ENCODE measurements around the gene ASTN2. TPM values are rescaled to one million over a fixed set of nuclear protein-coding genes. Genes with fewer than 3 reads are reported as not detected.

Gene ASTN2
- total RNA-seq, 1 experiment from 2014 or later: 4.8 TPM

DNA sequence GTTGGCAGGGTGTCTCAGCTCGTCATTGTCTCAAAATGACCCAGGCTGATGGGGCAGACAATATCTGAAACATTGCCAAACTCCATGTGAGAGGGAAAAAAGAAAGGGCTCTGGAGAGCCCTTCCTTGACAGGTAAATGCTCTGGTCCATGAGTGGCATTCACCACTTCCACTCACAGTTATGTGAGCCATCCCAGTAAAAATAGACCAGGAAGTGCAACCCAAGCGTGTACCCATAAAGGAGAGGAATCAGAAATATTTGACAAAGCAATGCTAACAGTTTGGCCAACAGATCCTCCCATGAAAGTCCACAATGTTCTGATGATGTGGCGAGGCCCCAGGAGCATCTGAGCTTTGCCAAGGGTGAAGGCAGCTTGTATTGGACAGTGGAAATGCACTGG lies 49.4 kb downstream of the ASTN2 start:
- TF ChIP-seq, protein P1, sequence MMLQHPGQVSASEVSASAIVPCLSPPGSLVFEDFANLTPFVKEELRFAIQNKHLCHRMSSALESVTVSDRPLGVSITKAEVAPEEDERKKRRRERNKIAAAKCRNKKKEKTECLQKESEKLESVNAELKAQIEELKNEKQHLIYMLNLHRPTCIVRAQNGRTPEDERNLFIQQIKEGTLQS (IDR thresholded peaks at IDR 0.05): no peak
- no peak for TF ChIP-seq RAD21 (IDR thresholded peaks at IDR 0.05; ENCODE audit: low read depth)
- no peak for TF ChIP-seq SP1 (IDR thresholded peaks at IDR 0.05; ENCODE audit: low read depth)
- TF ChIP-seq SIN3A (IDR thresholded peaks at IDR 0.05; ENCODE audit: low read depth): no peak
- TF ChIP-seq POLR2A (IDR thresholded peaks at IDR 0.05; ENCODE audit: borderline replicate concordance, extremely low read depth, insufficient read depth, insufficient read length): no peak
- no peak for TF ChIP-seq ZNF274 (IDR thresholded peaks at IDR 0.05; ENCODE audit: low read depth, low read length)

DNA sequence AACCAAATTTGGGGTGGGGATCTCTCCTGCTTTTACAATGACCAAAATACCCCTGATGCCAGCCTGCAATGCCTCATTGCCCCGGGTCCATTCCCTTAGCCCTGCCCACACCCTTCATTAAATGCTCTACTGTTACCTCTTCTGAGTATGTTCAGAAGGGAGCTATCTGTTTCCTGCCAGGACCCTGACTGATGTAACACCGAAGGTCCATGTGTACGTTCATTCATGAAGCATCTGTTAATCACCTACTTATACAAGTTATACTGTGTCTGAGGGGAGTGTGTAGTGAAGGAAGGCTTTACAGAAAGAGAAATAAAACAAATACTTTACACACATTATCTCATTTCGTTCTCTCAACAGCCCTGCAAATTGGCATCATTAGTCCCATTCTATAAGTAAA lies 51.9 kb downstream of the ASTN2 start:
- Histone ChIP-seq H3K4me1 (ENCODE audit: control insufficient read depth in 1 of 2, insufficient read depth in 2 of 2, low read length in 2 of 2) (no peaks in the 10 kb centered on the region), H2AFZ (ENCODE audit: low read depth, low read length, poor library complexity, severe bottlenecking) (no peak overlapping the region), H3K27ac (ENCODE audit: low read depth, low read length) (no peak overlapping the region), H3K4me2 (ENCODE audit: low read length) (no peak overlapping the region), H3K79me2 (ENCODE audit: insufficient read depth, low read length) (no peaks in the 10 kb centered on the region), H3K9me2 (ENCODE audit: insufficient read depth) (no peaks in the 10 kb centered on the region), H3K4me3 (replicated peaks in 1 of 2; ENCODE audit: low read depth in 1 of 2, low read length in 2 of 2) (no peak overlapping the region), H3K9ac (ENCODE audit: low read length) (no peak overlapping the region), H4K20me1 (ENCODE audit: insufficient read depth) (no peaks in the 10 kb centered on the region), H3K36me3 (ENCODE audit: control insufficient read depth in 1 of 2, insufficient read depth in 2 of 2, low read length in 2 of 2) (no peaks in the 10 kb centered on the region), H3K27me3 (ENCODE audit: insufficient read depth, low read length) (no peaks in the 10 kb centered on the region), H3K9me3 (ENCODE audit: control insufficient read depth in 1 of 2, insufficient read depth in 1 of 2, low read depth in 1 of 2, low read length in 2 of 2) (peaks cover 0 to 6% of the 10 kb centered on the region in 2 experiments; a peak in 2 of 4 replicates)
- DNase-seq (ENCODE audit: low read depth, low spot score): no peak
- CTCF ChIA-PET: no interaction called here
- no peak for TF ChIP-seq ZFX (IDR thresholded peaks at IDR 0.05)
- TF ChIP-seq, protein P2, sequence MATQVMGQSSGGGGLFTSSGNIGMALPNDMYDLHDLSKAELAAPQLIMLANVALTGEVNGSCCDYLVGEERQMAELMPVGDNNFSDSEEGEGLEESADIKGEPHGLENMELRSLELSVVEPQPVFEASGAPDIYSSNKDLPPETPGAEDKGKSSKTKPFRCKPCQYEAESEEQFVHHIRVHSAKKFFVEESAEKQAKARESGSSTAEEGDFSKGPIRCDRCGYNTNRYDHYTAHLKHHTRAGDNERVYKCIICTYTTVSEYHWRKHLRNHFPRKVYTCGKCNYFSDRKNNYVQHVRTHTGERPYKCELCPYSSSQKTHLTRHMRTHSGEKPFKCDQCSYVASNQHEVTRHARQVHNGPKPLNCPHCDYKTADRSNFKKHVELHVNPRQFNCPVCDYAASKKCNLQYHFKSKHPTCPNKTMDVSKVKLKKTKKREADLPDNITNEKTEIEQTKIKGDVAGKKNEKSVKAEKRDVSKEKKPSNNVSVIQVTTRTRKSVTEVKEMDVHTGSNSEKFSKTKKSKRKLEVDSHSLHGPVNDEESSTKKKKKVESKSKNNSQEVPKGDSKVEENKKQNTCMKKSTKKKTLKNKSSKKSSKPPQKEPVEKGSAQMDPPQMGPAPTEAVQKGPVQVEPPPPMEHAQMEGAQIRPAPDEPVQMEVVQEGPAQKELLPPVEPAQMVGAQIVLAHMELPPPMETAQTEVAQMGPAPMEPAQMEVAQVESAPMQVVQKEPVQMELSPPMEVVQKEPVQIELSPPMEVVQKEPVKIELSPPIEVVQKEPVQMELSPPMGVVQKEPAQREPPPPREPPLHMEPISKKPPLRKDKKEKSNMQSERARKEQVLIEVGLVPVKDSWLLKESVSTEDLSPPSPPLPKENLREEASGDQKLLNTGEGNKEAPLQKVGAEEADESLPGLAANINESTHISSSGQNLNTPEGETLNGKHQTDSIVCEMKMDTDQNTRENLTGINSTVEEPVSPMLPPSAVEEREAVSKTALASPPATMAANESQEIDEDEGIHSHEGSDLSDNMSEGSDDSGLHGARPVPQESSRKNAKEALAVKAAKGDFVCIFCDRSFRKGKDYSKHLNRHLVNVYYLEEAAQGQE (IDR thresholded peaks at IDR 0.05; ENCODE audit: low read depth): no peak
- no peak for TF ChIP-seq TCF7L2 (IDR thresholded peaks at IDR 0.05; ENCODE audit: borderline replicate concordance, extremely low read depth, insufficient read depth, insufficient read length)
- TF ChIP-seq ELF1 (IDR thresholded peaks at IDR 0.05; ENCODE audit: borderline replicate concordance, low read depth): no peak
- TF ChIP-seq EZH2phosphoT487 (IDR thresholded peaks at IDR 0.05; ENCODE audit: borderline replicate concordance): no peak
- TF ChIP-seq SIN3A (IDR thresholded peaks at IDR 0.05; ENCODE audit: low read depth): no peak
- TF ChIP-seq EZH2 (IDR thresholded peaks at IDR 0.05): no peak
- no peak for TF ChIP-seq RAD21 (IDR thresholded peaks at IDR 0.05; ENCODE audit: low read depth)
- no peak for TF ChIP-seq POLR2A (IDR thresholded peaks at IDR 0.05; ENCODE audit: borderline replicate concordance, extremely low read depth, insufficient read depth, insufficient read length)
- BruUV-seq (replicated peaks): no TSS peak
- RAD21 ChIA-PET (ENCODE audit: low non-redundant PET in 1 of 2, low total read pairs in 2 of 2, uncharacterized antibody in 2 of 2, unreplicated experiment in 2 of 2): no interaction called here
- intact Hi-C loops (cut with micrococcal nuclease): no loop called here
- POLR2A ChIA-PET: no interaction called here
- no peak for ATAC-seq

More for the DNA sequence above, 49.4 kb downstream of the ASTN2 start:
- Histone ChIP-seq H2AFZ (ENCODE audit: low read depth, low read length, poor library complexity, severe bottlenecking) (no peak overlapping the region), H3K36me3 (ENCODE audit: control insufficient read depth in 1 of 2, insufficient read depth in 2 of 2, low read length in 2 of 2) (no peaks in the 10 kb centered on the region), H3K4me3 (replicated peaks in 1 of 2; ENCODE audit: low read depth in 1 of 2, low read length in 2 of 2) (no peak overlapping the region), H3K9me2 (ENCODE audit: insufficient read depth) (no peaks in the 10 kb centered on the region), H3K9me3 (ENCODE audit: control insufficient read depth in 1 of 2, insufficient read depth in 1 of 2, low read depth in 1 of 2, low read length in 2 of 2) (peaks cover 0 to 6% of the 10 kb centered on the region in 2 experiments; a peak in 2 of 4 replicates), H3K79me2 (ENCODE audit: insufficient read depth, low read length) (no peaks in the 10 kb centered on the region), H3K27me3 (ENCODE audit: insufficient read depth, low read length) (no peaks in the 10 kb centered on the region), H3K27ac (ENCODE audit: low read depth, low read length) (no peak overlapping the region), H4K20me1 (ENCODE audit: insufficient read depth) (no peaks in the 10 kb centered on the region), H3K9ac (ENCODE audit: low read length) (no peak overlapping the region), H3K4me1 (ENCODE audit: control insufficient read depth in 1 of 2, insufficient read depth in 2 of 2, low read length in 2 of 2) (no peaks in the 10 kb centered on the region), H3K4me2 (ENCODE audit: low read length) (no peak overlapping the region)
- DNase-seq (ENCODE audit: low read depth, low spot score): no peak
- ChIA-PET POLR2A (no interaction called here), RAD21 (ENCODE audit: low non-redundant PET in 1 of 2, low total read pairs in 2 of 2, uncharacterized antibody in 2 of 2, unreplicated experiment in 2 of 2) (no interaction called here), CTCF (no interaction called here)
- intact Hi-C loops (cut with micrococcal nuclease): no loop called here
- ATAC-seq: no peak
- BruUV-seq (replicated peaks): no TSS peak
